Femur (tissue), 1 donor: ENCODE results near the gene OLFM4.

Source experiments
- DNase-seq: peaks from one replicate; pipeline ENCODE4 v3.0.0-alpha.2; 2017

Gene OLFM4

GRCh38 chr13:53014495-53015443 lies 13.8 kb upstream of the OLFM4 start:
- DNase-seq: no peak

GRCh38 chr13:53015971-53016370 lies 12.6 kb upstream of the OLFM4 start:
- DNase-seq: no peak

GRCh38 chr13:53017433-53017970 lies 11.1 kb upstream of the OLFM4 start:
- peak; percentile 34 for DNase-seq

GRCh38 chr13:53018690-53019647 lies 9.6 kb upstream of the OLFM4 start:
- DNase-seq: no peak

- DNase-seq: no peak
Observed at GRCh38 chr13:53020764-53021335, 7.8 kb upstream of the OLFM4 start.

GRCh38 chr13:53023246-53023645 lies 5.4 kb upstream of the OLFM4 start:
- no peak for DNase-seq

GRCh38 chr13:53028063-53028462 lies 550 bp upstream of the OLFM4 start:
- DNase-seq: no peak

GRCh38 chr13:53032849-53033248 lies 4.2 kb downstream of the OLFM4 start:
- no peak for DNase-seq

GRCh38 chr13:53038993-53039392 lies 10.4 kb downstream of the OLFM4 start:
- DNase-seq: no peak

- DNase-seq: no peak
Observed at GRCh38 chr13:53041968-53042516, 13.4 kb downstream of the OLFM4 start.

- no peak for DNase-seq
Observed at GRCh38 chr13:53042877-53043276, 14.3 kb downstream of the OLFM4 start.

- DNase-seq: no peak
Observed at GRCh38 chr13:53043398-53043797, 14.8 kb downstream of the OLFM4 start.

GRCh38 chr13:53045189-53045588 lies 16.6 kb downstream of the OLFM4 start:
- DNase-seq: peak; percentile 86

- no peak for DNase-seq
Observed at GRCh38 chr13:53048880-53049279, 20.3 kb downstream of the OLFM4 start.

- no peak for DNase-seq
Observed at GRCh38 chr13:53050151-53050550, 21.5 kb downstream of the OLFM4 start.

- no peak for DNase-seq
Observed at GRCh38 chr13:53052675-53053074, 24.1 kb downstream of the OLFM4 start.

GRCh38 chr13:53054569-53054968 lies 26.0 kb downstream of the OLFM4 start:
- DNase-seq: peak; percentile 35

- no peak for DNase-seq
Observed at GRCh38 chr13:53058065-53058679, 29.6 kb downstream of the OLFM4 start.

GRCh38 chr13:53060840-53061490 lies 32.4 kb downstream of the OLFM4 start:
- DNase-seq: no peak

GRCh38 chr13:53064731-53065130 lies 36.1 kb downstream of the OLFM4 start:
- no peak for DNase-seq

- DNase-seq: no peak
Observed at GRCh38 chr13:53066411-53066810, 37.8 kb downstream of the OLFM4 start.
